Measurements from ENCODE around the gene CAPRIN2. TPM values are rescaled to one million over a fixed set of nuclear protein-coding genes. Genes with fewer than 3 reads are reported as not detected.

CAPRIN2 gene
- total RNA-seq, 1 experiment from 2014 or later = 7.8 TPM

DNA sequence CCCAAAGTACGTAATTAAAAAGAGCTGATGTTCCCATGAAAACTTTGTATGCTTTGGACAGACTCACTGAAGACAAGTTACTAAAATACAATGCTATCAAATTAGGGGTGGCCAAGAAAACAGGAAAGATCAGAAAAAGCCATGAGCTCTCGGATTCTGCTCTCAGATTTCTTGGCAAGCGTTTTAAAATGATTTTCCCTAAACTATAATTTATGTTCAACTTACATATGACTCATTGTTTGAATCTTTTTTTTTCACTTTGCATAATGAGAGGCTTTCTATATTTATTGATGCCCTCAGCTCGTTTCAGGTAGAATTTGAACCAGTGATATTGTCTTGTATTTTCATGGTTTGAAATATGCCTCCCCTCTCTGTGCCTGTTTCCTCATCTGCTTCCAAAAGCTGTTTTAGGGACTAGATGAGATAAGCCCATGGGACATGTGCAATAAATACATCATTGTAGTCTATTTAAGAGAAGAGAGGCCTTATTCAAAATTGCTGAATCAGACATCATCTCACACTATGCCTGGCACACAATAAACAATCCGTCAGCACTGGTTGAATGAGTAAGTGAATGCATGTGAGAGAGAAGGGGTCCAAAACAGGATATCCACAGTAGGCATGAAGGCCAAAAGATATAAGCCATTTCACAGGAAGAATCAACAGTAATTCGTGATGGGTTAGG is 54.4 kb downstream of the CAPRIN2 start:
- no peak for DNase-seq (ENCODE audit: low spot score)

GRCh38 chr12:30698346-30698745 is 56.4 kb downstream of the CAPRIN2 start:
- no peak for DNase-seq (ENCODE audit: low spot score)

DNA sequence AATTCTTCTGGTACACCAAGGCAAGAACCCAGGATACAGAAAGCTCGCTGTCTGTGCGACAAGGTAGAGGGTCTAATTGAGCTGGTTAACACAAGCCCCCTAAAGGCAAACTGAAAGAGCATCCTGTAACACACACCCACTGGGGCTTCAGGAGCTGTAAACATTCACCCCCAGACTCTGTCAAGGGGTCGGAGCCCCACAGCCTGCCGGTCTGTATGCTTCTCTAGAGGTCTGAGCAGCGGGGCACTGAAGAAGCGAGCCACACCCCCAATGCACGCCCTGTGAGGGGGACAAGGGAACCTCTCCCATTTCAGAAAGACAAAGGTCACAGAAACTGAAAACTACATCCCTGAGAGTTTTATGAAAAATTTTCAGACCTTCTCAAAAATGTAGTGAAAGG is 57.8 kb downstream of the CAPRIN2 start:
- DNase-seq (ENCODE audit: low spot score) = no peak

- DNase-seq (ENCODE audit: low spot score) = no peak
These were observed 58.3 kb downstream of the CAPRIN2 start for GRCh38 chr12:30696486-30696885.

- no peak for DNase-seq (ENCODE audit: low spot score)
These were observed 58.7 kb downstream of the CAPRIN2 start for GRCh38 chr12:30696103-30696408.

DNA sequence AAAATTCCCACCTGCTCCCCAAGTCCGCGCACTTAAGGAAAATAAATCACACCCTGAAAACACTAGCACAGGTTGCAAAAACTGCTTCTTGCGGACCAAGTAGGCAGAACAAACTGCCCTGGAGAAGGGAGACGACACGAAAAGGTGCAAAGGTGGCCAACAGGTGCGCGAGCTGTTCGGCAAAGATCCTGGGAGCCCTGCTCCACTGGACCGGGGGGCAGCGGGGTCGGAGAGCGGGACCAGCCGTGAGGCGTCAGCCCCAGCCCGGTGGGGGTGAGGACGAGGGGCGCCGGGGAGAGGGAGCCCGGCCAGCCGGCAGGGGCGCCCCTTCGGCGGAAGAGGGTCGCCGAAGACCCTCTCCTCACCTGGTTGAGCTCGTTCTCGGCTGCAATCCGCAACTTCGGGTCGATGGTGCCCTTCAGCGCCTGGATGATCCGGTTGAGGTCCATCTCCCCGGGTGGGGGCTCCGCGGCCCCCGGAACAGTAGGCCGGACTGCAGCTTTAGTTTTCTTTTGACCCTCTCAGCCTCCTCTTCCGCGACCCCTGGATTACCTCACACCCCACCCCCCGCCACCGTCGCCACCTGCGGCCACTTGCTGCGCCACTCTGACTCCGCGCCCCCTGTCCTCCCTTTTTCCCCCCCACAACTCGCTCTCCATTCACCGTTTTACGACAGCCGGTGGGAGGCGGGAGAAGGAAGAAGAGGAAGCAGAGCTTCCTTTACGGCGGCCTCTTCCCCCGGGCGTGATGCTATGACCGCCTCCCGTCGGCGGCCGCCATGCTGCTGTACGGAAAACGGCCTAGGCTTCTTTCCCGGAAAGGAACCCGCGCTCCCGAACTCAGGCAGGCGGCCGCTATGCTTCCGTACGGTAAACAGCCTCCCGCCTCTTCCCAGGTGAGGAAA is 59.3 kb downstream of the CAPRIN2 start, which contains the start of gene IPO8:
IPO8 (minus strand) TSS at position 671 of the 904 bp plus-strand sequence; CDS start at position 449, 222 bp downstream.
- peak; percentile 96 for DNase-seq (ENCODE audit: low spot score)

DNA sequence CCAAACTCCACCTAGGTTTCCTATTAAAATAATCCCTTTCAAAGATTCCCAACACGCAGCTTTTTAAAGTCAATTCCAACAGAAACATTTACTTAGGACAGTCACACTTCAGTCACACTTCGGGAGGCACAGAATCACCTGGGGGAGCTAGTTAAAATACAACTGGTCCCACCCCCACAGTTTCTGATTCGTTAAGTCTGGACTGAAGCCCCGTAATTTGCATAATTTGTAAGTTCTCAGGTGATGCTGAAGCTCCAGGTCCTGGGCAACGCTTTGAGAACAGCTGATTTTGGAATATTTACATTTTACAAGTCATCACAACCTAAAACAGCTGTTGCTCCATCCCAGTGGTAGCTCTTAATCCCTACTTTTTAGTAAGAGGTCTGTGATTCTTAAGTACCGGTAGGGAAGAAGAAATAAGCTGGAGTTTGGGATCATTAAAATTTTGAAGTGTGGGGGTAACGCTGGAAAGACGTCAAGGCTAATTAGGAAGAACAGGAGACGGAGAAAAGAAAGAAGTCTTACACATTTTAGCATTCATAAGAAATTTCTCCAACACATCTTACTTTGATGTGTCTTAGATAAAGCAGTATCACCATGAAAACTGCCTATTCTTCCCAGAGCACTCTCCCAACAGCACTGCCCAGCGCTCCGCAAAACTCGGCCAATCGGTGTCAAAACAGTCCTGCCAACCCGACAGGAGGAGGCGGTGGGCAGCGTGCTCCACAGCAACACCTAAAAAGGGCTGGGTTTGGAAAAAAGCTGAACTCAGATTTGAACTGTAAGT is 60.1 kb downstream of the CAPRIN2 start:
- DNase-seq (ENCODE audit: low spot score) = peak; percentile 76

DNA sequence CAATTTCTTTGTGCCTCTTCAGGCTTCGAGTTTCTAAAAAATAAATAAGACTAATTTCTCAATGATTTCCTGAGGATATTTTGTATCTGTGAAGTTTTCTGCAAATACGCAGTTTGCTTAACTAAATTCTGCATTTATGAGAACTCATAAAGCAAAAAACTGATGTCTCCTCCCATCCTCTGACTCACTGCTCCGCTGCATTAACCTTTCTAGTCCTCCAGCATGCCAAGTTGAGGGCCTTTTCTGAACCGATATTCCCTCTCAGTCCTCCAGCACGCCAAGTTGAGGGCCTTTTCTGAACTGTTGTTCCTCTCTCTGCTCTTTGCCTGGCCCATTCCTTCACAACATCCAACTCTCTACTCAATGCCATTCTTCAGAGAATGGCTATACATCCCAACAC is 62.3 kb downstream of the CAPRIN2 start:
- DNase-seq (ENCODE audit: low spot score) = no peak

- peak; percentile 25 for DNase-seq (ENCODE audit: low spot score)
These were observed 63.5 kb downstream of the CAPRIN2 start for GRCh38 chr12:30691122-30691879.

DNA sequence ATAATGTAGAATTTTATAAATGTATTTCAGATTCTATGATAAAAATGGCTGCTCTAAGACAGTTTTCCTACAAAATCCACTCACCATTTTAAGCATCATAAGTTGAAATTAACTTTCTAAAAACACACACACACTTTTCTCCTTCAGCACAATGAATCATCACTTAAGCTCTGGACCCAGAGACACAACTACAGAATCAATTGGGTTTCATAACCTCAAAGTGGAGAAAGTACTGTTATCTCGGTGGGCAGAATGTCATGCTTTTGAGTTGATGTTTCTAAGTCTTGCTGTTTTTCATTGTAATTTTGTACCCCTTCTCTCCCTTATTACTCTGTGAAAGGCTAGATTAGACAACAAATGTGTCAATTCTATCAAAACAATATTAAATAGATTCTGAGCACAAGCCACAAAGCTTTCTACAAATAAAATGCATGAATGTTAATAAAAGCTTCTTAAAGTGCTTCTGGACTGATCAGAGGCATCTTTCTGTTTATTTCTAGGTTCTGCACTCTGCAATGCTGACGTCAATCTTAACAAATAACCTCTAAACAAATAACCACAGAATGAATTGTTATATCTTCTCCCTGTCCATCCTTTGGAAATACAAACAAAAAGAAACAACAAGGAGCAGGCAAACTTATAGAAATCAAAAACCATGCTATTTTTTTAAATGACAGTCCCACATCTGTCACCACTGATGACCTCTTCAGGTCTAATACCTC is 67.3 kb downstream of the CAPRIN2 start:
- DNase-seq (ENCODE audit: low spot score) = no peak

- no peak for DNase-seq (ENCODE audit: low spot score)
These were observed 75.5 kb downstream of the CAPRIN2 start for GRCh38 chr12:30679241-30679640.

DNA sequence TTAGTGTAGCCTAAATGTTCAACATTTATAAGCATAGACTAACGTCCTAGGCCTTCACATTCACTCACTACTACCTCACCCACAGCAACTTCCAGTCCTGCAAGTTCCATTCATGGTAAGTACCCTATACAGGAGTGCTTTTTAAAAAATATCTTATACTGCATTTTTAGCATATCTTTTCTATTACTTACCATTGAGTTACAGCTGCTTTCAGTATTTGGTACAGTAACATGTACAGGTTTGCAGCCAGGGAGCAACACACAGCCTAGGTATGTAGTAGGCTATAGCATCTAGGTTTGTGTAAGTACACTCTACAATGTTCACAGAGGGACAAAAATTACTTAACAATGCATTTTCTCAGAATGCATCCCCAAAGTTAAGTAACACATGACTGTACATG is 76.5 kb downstream of the CAPRIN2 start:
- no peak for DNase-seq (ENCODE audit: low spot score)

DNA sequence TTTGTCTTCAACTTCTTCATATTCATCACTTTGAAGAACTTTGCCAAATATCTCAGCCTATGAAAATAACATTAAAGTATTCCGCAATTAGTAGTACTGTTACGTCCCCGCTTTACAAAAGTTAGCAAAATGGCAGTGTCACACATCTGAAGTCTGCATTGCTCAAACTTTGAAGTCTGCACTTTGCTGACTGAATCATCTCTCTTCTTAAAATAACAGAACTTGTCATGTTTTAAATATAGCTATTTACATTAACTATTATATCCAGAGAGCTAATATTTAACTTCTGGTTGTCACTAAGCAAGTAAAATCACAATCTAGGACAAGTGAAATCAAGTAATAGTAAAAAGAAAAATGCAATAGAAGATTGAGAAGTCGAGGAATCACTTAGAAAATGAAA is 93.5 kb downstream of the CAPRIN2 start:
- DNase-seq (ENCODE audit: low spot score) = no peak

Other genes starting within 250 kb of the CAPRIN2 start
- gene IPO8, start 59.1 kb downstream of the CAPRIN2 start, total RNA-seq (2014; rRNA removed; shearing (Covaris generic)) = 14.9 and 21.1 TPM in 2 replicates
- gene TSPAN11, start 171.8 kb upstream of the CAPRIN2 start, total RNA-seq (2014; rRNA removed; shearing (Covaris generic)) = not detected in 2 replicates

Data from HT-29 (cell line).